ENCODE results near the gene CLEC5A. TPM values are rescaled to one million over a fixed set of nuclear protein-coding genes. Genes with fewer than 3 reads are reported as not detected.

CLEC5A gene
- total RNA-seq, 2 donors from 2014 or later: 0.27 TPM; not detected in 1

DNA sequence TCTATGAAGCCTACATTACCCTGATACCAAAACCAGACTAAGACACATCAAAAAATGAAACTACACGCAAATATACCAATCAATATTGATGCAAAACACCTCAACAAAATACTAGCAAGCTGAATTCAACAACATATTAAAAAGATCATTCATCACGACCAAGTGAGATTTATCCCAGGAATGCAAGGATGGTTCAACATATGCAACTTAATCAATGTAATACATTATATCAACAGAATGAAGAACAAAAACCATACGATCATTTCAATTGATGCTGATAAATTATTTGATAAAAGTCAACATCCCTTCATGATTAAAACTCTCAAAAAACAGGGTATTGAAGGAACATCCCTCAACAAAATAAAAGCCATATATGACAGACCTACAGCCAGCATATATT lies 5.7 kb downstream of the CLEC5A start:
- Histone ChIP-seq H3K4me1 (no peaks in the 10 kb centered on the region), H3K27ac (no peak overlapping the region)
- TF ChIP-seq, protein P1, sequence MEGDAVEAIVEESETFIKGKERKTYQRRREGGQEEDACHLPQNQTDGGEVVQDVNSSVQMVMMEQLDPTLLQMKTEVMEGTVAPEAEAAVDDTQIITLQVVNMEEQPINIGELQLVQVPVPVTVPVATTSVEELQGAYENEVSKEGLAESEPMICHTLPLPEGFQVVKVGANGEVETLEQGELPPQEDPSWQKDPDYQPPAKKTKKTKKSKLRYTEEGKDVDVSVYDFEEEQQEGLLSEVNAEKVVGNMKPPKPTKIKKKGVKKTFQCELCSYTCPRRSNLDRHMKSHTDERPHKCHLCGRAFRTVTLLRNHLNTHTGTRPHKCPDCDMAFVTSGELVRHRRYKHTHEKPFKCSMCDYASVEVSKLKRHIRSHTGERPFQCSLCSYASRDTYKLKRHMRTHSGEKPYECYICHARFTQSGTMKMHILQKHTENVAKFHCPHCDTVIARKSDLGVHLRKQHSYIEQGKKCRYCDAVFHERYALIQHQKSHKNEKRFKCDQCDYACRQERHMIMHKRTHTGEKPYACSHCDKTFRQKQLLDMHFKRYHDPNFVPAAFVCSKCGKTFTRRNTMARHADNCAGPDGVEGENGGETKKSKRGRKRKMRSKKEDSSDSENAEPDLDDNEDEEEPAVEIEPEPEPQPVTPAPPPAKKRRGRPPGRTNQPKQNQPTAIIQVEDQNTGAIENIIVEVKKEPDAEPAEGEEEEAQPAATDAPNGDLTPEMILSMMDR (IDR thresholded peaks at IDR 0.05): no peak

DNA sequence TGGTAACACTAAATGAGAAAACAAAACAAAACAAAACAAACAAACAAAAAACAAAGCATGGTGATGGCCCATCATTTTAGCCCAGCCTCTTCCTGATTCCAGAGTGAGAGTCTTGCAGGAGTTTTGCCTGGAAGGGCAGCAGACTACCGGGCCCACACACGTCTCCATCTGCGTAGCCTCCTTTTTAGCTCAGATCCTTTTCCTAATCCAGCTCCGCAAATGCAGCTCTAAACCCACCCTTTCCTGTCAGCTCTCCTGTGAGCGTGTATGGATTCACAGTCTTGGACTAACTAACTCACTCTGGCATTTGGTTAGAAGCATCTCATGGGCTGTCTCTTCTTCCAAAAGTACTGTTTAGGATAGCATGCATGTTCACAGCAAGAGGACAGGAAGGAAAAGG lies 16.6 kb downstream of the CLEC5A start:
- Histone ChIP-seq H3K27me3 (no peaks in the 10 kb centered on the region), H3K4me1 (no peaks in the 10 kb centered on the region), H3K9ac (ENCODE audit: low read depth in 2 of 2, low read length in 2 of 2) (no peak overlapping the region), H3K4me3 (no peak overlapping the region), H3K9me3 (no peaks in the 10 kb centered on the region), H3K27ac (no peak overlapping the region), H3K36me3 (no peaks in the 10 kb centered on the region)
- TF ChIP-seq, protein P1 (IDR thresholded peaks at IDR 0.05): no peak
- intact Hi-C loops (cut with DNase I): no loop called here
- DNase-seq: no peak

More for the DNA sequence above, 5.7 kb downstream of the CLEC5A start:
- no peaks in the 10 kb centered on the region for H3K9me3 ChIP-seq
- no peak overlapping the region for H3K9ac ChIP-seq (ENCODE audit: low read depth in 2 of 2, low read length in 2 of 2)
- H3K27me3 ChIP-seq: no peaks in the 10 kb centered on the region
- intact Hi-C loops (cut with DNase I): no loop called here
- H3K36me3 ChIP-seq: no peaks in the 10 kb centered on the region
- DNase-seq: no peak
- H3K4me3 ChIP-seq: no peak overlapping the region

DNA sequence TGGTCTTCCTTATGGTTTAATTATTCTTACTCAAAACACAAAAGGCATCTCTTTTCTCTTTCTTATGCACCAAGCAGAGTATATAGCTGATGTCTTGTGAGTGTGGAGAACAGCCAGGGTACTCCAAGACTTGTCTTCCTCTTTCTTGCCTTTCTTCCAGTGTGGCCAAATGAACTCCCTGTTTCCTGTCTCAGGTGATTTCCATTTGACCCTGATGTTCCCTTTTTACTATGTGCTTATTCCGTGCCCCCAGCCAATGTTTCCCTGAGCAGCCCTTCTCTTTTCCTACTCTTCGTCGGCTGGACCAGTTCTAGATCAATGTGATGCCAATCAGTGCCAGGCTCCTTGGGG lies 18.0 kb downstream of the CLEC5A start:
- Histone ChIP-seq H3K27ac (no peak overlapping the region), H3K36me3 (no peaks in the 10 kb centered on the region), H3K4me3 (no peak overlapping the region), H3K9me3 (no peaks in the 10 kb centered on the region), H3K27me3 (no peaks in the 10 kb centered on the region), H3K4me1 (no peaks in the 10 kb centered on the region), H3K9ac (ENCODE audit: low read depth in 2 of 2, low read length in 2 of 2) (no peak overlapping the region)
- no peak for DNase-seq
- intact Hi-C loops (cut with DNase I): no loop called here
- TF ChIP-seq, protein P1 (IDR thresholded peaks at IDR 0.05): no peak

DNA sequence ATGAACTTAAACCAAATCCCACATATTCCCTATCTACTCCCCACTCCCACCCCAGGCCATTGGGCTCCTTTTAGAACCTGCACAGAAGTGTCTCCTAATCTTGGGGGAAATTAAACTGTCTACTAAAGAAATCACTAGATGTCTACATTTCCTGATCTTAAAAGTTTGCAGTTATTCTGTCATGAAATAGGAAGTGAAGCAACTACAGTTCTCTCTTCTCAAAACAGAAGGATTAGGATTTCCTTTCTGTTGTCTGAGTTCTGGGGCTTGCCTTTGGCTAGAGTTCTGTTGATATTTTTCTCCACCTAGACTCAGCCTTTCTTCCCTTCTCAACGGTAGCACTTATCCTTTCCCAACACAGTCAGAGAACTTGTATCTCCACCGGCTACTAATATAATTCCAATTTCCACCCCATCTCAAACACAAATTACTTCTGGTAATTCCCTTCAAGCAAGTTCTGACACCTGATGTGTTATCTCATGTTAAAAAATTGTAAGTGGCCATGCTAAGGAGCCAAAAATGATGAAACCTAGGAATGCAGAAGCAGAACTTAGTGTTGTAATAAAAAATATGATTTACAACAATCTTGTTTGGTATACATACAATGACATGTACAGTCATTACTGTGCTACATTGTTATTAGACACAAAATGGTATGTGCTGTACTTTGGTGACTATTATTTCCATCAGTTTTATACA lies 18.5 kb downstream of the CLEC5A start:
- Histone ChIP-seq H3K9ac (ENCODE audit: low read depth in 2 of 2, low read length in 2 of 2) (no peak overlapping the region), H3K36me3 (no peaks in the 10 kb centered on the region), H3K27ac (no peak overlapping the region), H3K4me3 (no peak overlapping the region), H3K4me1 (no peaks in the 10 kb centered on the region), H3K27me3 (no peaks in the 10 kb centered on the region), H3K9me3 (no peaks in the 10 kb centered on the region)
- TF ChIP-seq, protein P1 (IDR thresholded peaks at IDR 0.05): no peak
- intact Hi-C loops (cut with DNase I): no loop called here
- no peak for DNase-seq

DNA sequence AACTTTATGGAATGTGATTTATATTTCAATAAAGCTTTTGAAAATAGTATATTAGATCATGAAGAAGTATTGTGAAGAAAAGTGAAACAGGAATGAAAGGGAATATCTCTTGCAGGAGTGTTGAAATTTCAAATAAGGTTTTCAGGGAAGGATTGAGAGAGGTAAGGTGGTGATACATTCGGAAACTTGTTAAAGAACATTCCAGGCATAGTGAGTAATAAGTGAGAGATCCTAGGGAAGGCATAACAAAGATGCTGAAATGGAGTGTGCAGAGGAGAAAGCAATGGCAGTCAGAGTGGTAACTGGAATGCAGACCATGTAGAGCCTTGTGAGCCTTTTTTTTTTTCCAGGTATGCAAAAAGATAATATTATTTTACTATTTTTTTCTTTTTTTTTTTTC lies 26.5 kb downstream of the CLEC5A start:
- H3K27me3 ChIP-seq: no peaks in the 10 kb centered on the region
- H3K9me3 ChIP-seq: no peaks in the 10 kb centered on the region
- H3K27ac ChIP-seq: no peak overlapping the region
- H3K9ac ChIP-seq (ENCODE audit: low read depth in 2 of 2, low read length in 2 of 2): no peak overlapping the region
- no peaks in the 10 kb centered on the region for H3K36me3 ChIP-seq
- intact Hi-C loops (cut with DNase I): no loop called here
- no peak overlapping the region for H3K4me3 ChIP-seq
- no peaks in the 10 kb centered on the region for H3K4me1 ChIP-seq
- no peak for DNase-seq
- TF ChIP-seq, protein P1 (IDR thresholded peaks at IDR 0.05): no peak

Data from colonic mucosa (tissue), 4 donors.